ENCODE results near the gene ACP7. TPM values are rescaled to one million over a fixed set of nuclear protein-coding genes. Genes with fewer than 3 reads are reported as not detected.

Gene ACP7
- total and polyA plus RNA-seq, 2 donors (not counting 3 experiments of a cell fraction or from before 2014, with no cell fraction given): 0.04 to 0.49 TPM

GRCh38 chr19:39053276-39054090 lies 30.7 kb upstream of the ACP7 start:
- Histone ChIP-seq H3K27me3 (ENCODE audit: control insufficient read depth in 2 of 2, insufficient read depth in 2 of 2, low read length in 2 of 2) (no peaks in the 10 kb centered on the region), H3K4me3 (replicated peaks in 1 of 3; ENCODE audit: insufficient read depth in 1 of 3, low read depth in 1 of 3, low read length in 3 of 3) (no peak overlapping the region), H3K4me1 (ENCODE audit: control insufficient read depth, extremely low read depth, insufficient read depth, low read length) (no peaks in the 10 kb centered on the region), H3K9ac (replicated peaks; ENCODE audit: extremely low read depth, insufficient read depth, low read length) (no peak overlapping the region), H3K9me3 (replicated peaks; ENCODE audit: control insufficient read depth, insufficient read depth, low read length) (no peaks in the 10 kb centered on the region), H3K27ac (ENCODE audit: insufficient read depth, low read depth, low read length) (no peak overlapping the region), H3K4me2 (ENCODE audit: insufficient read depth, low read length) (no peak overlapping the region), H4K20me1 (replicated peaks; ENCODE audit: control insufficient read depth, extremely low read depth, insufficient read depth, low read length) (no peaks in the 10 kb centered on the region), H3K36me3 (ENCODE audit: control insufficient read depth in 2 of 2, extremely low read depth in 1 of 2, insufficient read depth in 2 of 2, low read length in 2 of 2) (no peaks in the 10 kb centered on the region), H3K79me2 (ENCODE audit: control insufficient read depth, insufficient read depth, low read length) (no peaks in the 10 kb centered on the region), H3K9me1 (replicated peaks; ENCODE audit: control insufficient read depth, extremely low read depth, insufficient read depth, low read length) (no peaks in the 10 kb centered on the region), H2AFZ (ENCODE audit: low read depth, low read length) (no peak overlapping the region)
- TF ChIP-seq MAX (IDR thresholded peaks at IDR 0.05; ENCODE audit: insufficient read depth, insufficient read length) (no peak), EZH2 (IDR thresholded peaks at IDR 0.05; ENCODE audit: borderline replicate concordance, low read depth, low read length, severe bottlenecking) (no peak), GATA2 (IDR thresholded peaks at IDR 0.05; ENCODE audit: insufficient read depth, insufficient read length, low read depth, low read length) (no peak), MYC (IDR thresholded peaks at IDR 0.05; ENCODE audit: low read depth, low read length) (no peak), POLR2AphosphoS5 (IDR thresholded peaks at IDR 0.05; ENCODE audit: insufficient read depth, low read depth, low read length) (no peak), CTCF (IDR thresholded peaks at IDR 0.05; ENCODE audit: extremely low read depth in 1 of 2, insufficient read depth in 1 of 2, low read depth in 1 of 2, low read length in 2 of 2) (no peak), JUN (IDR thresholded peaks at IDR 0.05; ENCODE audit: borderline replicate concordance, insufficient read depth, insufficient read length, low read depth) (no peak), FOS (IDR thresholded peaks at IDR 0.05; ENCODE audit: borderline replicate concordance, insufficient read depth, low read length) (no peak), POLR2A (IDR thresholded peaks at IDR 0.05; ENCODE audit: low read depth, low read length) (no peak)
- dilution Hi-C loops (cut with MboI; ENCODE audit: extremely low pct_ligation_motif_present, low sequenced_read_pairs): no loop called here
- intact Hi-C loops (cut with micrococcal nuclease): loop anchor here (5.0 kb wide), 1 partner anchor 144 kb away; the partner anchor contains the start of gene NCCRP1
- FAIRE-seq: no peak
- ChIA-PET CTCF (interaction anchor here (2.6 to 3.1 kb wide), 3 partner anchors 59 to 275 kb away, joined by 11 to 23 read pairs (median 16); no protein-coding TSS in a partner anchor), POLR2A (no interaction called here)
- BruUV-seq (replicated peaks): no TSS peak
- no peak for DNase-seq (ENCODE audit: low read depth, low spot score)
